ENCODE data around the gene SIK3. TPM values are rescaled to one million over a fixed set of nuclear protein-coding genes. Genes with fewer than 3 reads are reported as not detected.

SIK3 gene
- total RNA-seq, 4 donors from 2014 or later: 31.7 to 56.1 (median 45.3) TPM

DNA sequence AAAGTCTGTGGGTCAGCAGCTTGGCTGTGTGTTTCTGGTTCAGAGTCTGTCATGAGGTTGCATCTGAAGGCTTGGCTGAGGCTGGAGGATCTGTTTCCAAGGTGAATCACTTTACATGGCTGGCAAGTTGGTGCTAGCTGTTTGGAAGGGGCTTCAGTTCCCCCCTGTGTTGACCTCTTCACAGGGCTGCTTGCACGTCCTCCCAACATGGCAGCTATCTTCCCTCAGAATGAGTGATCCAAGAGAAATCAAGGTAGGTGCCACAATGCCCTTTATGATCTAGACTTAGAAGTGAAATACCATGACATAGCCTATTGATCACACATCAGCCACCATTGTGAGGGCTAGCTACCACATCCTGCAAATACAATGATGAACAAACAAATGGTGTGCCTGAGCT is 285.1 kb downstream of the SIK3 start:
- no peak for ATAC-seq
- 60 to 100% methylated on average over 1 of the region's 1 CpG for WGBS, 2 donors (ENCODE audit: low coverage in 1 of 2)
- Histone ChIP-seq H3K9me3 (no peaks in the 10 kb centered on the region), H3K4me1 (no peaks in the 10 kb centered on the region), H3K27me3 (no peaks in the 10 kb centered on the region), H3K36me3 (no peaks in the 10 kb centered on the region), H3K27ac (no peak overlapping the region), H3K4me3 (no peak overlapping the region)
- TF ChIP-seq CTCF (IDR thresholded peaks at IDR 0.05): no peak
- no peak for TF ChIP-seq POLR2AphosphoS5 (IDR thresholded peaks at IDR 0.05)
- TF ChIP-seq EP300 (IDR thresholded peaks at IDR 0.05): no peak
- TF ChIP-seq POLR2A (IDR thresholded peaks at IDR 0.05): no peak

DNA sequence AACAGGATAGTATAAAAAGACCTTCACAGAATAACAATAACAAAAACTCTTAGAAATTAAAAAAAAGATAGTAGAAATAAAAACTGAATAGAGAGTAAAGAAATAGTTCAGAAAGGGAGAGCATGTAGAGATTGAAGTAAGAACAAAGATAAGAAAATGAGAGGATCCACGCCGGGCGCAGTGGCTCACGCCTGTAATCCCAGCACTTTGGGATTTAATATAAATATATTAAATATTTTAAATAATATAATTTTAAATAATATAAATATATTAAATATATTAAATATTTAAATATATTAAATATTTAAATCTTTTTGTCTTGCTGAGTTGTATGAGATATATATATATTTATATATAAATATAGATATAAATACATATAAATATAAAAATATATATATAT is 286.1 kb downstream of the SIK3 start:
- H3K27me3 ChIP-seq: peaks cover 5% of the 10 kb centered on the region
- H3K36me3 ChIP-seq: no peaks in the 10 kb centered on the region
- H3K27ac ChIP-seq: no peak overlapping the region
- H3K4me1 ChIP-seq: no peaks in the 10 kb centered on the region
- 78 to 95% methylated on average over 4 of the region's 4 CpGs for WGBS, 2 donors (ENCODE audit: low coverage in 1 of 2)
- no peaks in the 10 kb centered on the region for H3K9me3 ChIP-seq
- ATAC-seq: no peak
- H3K4me3 ChIP-seq: no peak overlapping the region
- TF ChIP-seq EP300 (IDR thresholded peaks at IDR 0.05) (no peak), CTCF (IDR thresholded peaks at IDR 0.05) (no peak), POLR2AphosphoS5 (IDR thresholded peaks at IDR 0.05) (no peak), POLR2A (IDR thresholded peaks at IDR 0.05) (no peak)

DNA sequence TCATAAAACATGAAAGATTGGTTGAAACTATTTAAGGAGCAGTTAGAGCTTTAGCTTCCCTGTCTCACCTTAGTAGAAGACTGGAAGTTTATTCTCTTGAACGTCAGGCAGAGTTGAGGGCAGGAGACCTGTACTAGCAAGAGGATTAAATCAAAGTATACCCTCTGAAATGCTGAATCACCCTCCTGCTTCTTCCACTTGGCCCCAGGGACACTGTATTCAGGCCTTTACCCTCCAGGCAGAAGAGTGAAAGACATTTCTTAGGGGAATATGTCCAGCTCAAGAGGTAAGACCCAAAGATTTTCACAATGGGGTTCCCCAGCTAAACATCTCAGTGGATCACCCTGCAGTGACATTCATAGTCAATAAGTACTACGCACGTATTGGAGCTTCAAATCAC is 287.0 kb downstream of the SIK3 start:
- no peak overlapping the region for H3K27ac ChIP-seq
- no peaks in the 10 kb centered on the region for H3K36me3 ChIP-seq
- H3K27me3 ChIP-seq: peaks cover 5% of the 10 kb centered on the region
- no peaks in the 10 kb centered on the region for H3K4me1 ChIP-seq
- WGBS, 2 donors (ENCODE audit: low coverage in 1 of 2): 65 to 75% methylated on average over 2 to 3 of the region's 3 CpGs
- no peak for TF ChIP-seq POLR2AphosphoS5 (IDR thresholded peaks at IDR 0.05)
- no peak for TF ChIP-seq POLR2A (IDR thresholded peaks at IDR 0.05)
- TF ChIP-seq CTCF (IDR thresholded peaks at IDR 0.05): no peak
- no peak for TF ChIP-seq EP300 (IDR thresholded peaks at IDR 0.05)
- no peaks in the 10 kb centered on the region for H3K9me3 ChIP-seq
- H3K4me3 ChIP-seq: no peak overlapping the region
- no peak for ATAC-seq

GRCh38 chr11:116808262-116809175 is 289.7 kb downstream of the SIK3 start:
- ATAC-seq: no peak
- TF ChIP-seq EP300 (IDR thresholded peaks at IDR 0.05) (no peak), POLR2A (IDR thresholded peaks at IDR 0.05) (no peak), POLR2AphosphoS5 (IDR thresholded peaks at IDR 0.05) (no peak), CTCF (IDR thresholded peaks at IDR 0.05) (no peak)
- Histone ChIP-seq H3K27ac (no peak overlapping the region), H3K4me3 (no peak overlapping the region), H3K27me3 (peaks cover 5% of the 10 kb centered on the region), H3K9me3 (no peaks in the 10 kb centered on the region), H3K36me3 (no peaks in the 10 kb centered on the region), H3K4me1 (no peaks in the 10 kb centered on the region)
- 72 to 94% methylated on average over 4 to 14 of the region's 14 CpGs for WGBS, 2 donors (ENCODE audit: low coverage in 1 of 2)

Data from gastroesophageal sphincter (tissue), 4 donors.